ENCODE results near the gene MSANTD1. TPM values are rescaled to one million over a fixed set of nuclear protein-coding genes. Genes with fewer than 3 reads are reported as not detected.

Gene MSANTD1
- polyA plus RNA-seq, 1 of the 3 experiments (the other 2 are of a cell fraction), result 0.15 TPM

DNA sequence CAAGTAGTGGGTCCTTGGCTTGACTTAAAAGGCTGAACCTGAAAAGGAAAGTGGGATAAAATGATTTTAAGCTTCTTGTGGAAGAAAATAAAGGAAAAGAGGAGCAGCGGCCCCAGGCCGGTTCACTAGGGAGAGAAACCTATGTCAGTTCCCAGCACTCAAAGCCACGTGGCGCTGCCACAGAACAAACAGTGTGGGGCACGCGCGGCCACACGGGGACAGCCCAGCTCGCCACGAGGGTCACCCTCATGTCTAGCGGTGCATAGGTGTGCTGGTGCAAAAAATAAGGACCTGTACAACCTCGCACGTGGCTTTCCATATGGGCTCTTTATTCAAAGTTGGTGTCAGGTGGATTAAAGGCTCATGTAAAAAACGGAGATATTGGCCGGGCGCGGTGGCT, 17.1 kb downstream of the MSANTD1 start (continued):
- TF ChIP-seq, protein P1, sequence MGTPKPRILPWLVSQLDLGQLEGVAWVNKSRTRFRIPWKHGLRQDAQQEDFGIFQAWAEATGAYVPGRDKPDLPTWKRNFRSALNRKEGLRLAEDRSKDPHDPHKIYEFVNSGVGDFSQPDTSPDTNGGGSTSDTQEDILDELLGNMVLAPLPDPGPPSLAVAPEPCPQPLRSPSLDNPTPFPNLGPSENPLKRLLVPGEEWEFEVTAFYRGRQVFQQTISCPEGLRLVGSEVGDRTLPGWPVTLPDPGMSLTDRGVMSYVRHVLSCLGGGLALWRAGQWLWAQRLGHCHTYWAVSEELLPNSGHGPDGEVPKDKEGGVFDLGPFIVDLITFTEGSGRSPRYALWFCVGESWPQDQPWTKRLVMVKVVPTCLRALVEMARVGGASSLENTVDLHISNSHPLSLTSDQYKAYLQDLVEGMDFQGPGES (IDR thresholded peaks at IDR 0.05; ENCODE audit: low read depth, low read length), result no peak
- no peak for TF ChIP-seq ELF1 (IDR thresholded peaks at IDR 0.05)
- TF ChIP-seq, protein P2, sequence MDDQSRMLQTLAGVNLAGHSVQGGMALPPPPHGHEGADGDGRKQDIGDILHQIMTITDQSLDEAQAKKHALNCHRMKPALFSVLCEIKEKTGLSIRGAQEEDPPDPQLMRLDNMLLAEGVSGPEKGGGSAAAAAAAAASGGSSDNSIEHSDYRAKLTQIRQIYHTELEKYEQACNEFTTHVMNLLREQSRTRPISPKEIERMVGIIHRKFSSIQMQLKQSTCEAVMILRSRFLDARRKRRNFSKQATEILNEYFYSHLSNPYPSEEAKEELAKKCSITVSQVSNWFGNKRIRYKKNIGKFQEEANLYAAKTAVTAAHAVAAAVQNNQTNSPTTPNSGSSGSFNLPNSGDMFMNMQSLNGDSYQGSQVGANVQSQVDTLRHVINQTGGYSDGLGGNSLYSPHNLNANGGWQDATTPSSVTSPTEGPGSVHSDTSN (IDR thresholded peaks at IDR 0.05), result no peak
- TF ChIP-seq FOSL2 (IDR thresholded peaks at IDR 0.05; ENCODE audit: borderline replicate concordance, low read depth), result no peak
- TF ChIP-seq MXI1 (IDR thresholded peaks at IDR 0.05; ENCODE audit: low read depth, low read length), result no peak

DNA sequence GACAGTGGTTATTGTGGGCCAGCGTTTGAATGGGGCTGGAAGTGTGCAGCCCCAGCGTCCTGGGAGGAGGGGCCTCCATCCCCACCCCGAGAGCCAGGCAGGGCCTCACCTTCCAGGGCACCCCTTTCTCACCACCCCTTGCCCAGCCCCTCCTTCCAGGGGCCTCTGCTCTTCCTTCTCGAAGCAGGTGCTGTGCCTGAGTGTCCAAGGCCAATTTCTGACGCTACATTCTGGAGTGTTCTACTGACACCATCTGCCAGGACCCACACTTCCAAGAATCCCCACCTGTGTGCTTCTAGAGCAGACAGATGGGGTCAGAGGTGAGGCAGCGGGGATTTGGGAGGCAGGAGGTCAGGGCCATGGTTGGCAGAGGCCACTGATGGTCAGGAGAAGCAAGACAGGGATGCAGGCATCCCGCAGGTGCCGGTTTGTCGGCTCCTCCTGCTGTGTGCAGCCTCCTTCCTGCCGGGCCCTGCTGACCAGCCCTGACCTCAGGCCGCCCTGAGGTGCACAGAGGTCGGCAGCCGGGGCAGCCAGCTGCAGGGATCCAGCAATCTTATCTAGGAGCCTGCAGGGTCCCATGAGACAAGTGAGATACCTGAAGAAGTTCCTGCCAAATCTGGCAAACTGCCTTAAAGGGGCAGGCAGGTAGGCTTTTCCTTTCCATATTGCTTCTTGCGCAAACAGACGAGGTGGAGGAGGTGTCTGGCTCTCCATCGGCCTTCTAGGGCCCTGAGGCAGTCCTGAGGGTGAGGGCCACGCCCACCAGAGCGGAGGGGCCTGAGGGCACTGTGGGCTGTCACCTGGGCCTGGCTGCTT, 18.8 kb downstream of the MSANTD1 start:
- no peaks in the 10 kb centered on the region for H3K36me3 ChIP-seq (replicated peaks in 1 of 2; ENCODE audit: control insufficient read depth in 1 of 2, insufficient read depth in 2 of 2, low read length in 1 of 2)
- H3K9ac ChIP-seq, result no peak overlapping the region
- H3K4me1 ChIP-seq (ENCODE audit: control insufficient read depth in 1 of 2, insufficient read depth in 2 of 2, low read depth in 1 of 2, low read length in 1 of 2), result no peaks in the 10 kb centered on the region
- no peak overlapping the region for H3K4me3 ChIP-seq (ENCODE audit: low read depth in 2 of 2, low read length in 1 of 2)
- TF ChIP-seq, protein P1 (IDR thresholded peaks at IDR 0.05; ENCODE audit: low read depth, low read length), result no peak
- TF ChIP-seq JUND (IDR thresholded peaks at IDR 0.05), result no peak
- TF ChIP-seq, protein P3, sequence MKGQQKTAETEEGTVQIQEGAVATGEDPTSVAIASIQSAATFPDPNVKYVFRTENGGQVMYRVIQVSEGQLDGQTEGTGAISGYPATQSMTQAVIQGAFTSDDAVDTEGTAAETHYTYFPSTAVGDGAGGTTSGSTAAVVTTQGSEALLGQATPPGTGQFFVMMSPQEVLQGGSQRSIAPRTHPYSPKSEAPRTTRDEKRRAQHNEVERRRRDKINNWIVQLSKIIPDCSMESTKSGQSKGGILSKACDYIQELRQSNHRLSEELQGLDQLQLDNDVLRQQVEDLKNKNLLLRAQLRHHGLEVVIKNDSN (IDR thresholded peaks at IDR 0.05; ENCODE audit: borderline replicate concordance, low read depth), result no peak
- TF ChIP-seq POLR2AphosphoS5 (IDR thresholded peaks at IDR 0.05; ENCODE audit: low read depth, low read length), result no peak
- no peak for TF ChIP-seq EP300 (IDR thresholded peaks at IDR 0.05; ENCODE audit: borderline replicate concordance in 1 of 2, low read depth in 1 of 2, low read length in 1 of 2)
- no peak for TF ChIP-seq SIN3A (IDR thresholded peaks at IDR 0.05; ENCODE audit: borderline replicate concordance, low read depth, low read length)
- CTCF ChIA-PET, result no interaction called here
- no peaks in the 10 kb centered on the region for H3K9me3 ChIP-seq
- no peak for DNase-seq
- H3K27me3 ChIP-seq (ENCODE audit: insufficient read depth), result no peaks in the 10 kb centered on the region
- WGBS (ENCODE audit: low lambda C conversion rate), result 57% methylated on average over 8 of the region's 18 CpGs
- H3K9me2 ChIP-seq, result no peaks in the 10 kb centered on the region
- H3K79me2 ChIP-seq (ENCODE audit: insufficient read depth), result no peaks in the 10 kb centered on the region
- no peak overlapping the region for H2AFZ ChIP-seq (ENCODE audit: low read depth)
- POLR2A ChIA-PET, result no interaction called here
- no peak overlapping the region for H3K27ac ChIP-seq (ENCODE audit: low read depth in 2 of 2, low read length in 1 of 2)
- H3K4me2 ChIP-seq, result no peak overlapping the region
- no peaks in the 10 kb centered on the region for H3F3A ChIP-seq (replicated peaks; ENCODE audit: insufficient read depth)
- no peaks in the 10 kb centered on the region for H4K20me1 ChIP-seq (ENCODE audit: insufficient read depth)
